Measurements from ENCODE around the gene LCN12. TPM values are rescaled to one million over a fixed set of nuclear protein-coding genes. Genes with fewer than 3 reads are reported as not detected.

Gene LCN12
- total and polyA plus RNA-seq, 2 donors (not counting 1 experiment from before 2014, with no cell fraction given) = 0.17 TPM; not detected in 1

DNA sequence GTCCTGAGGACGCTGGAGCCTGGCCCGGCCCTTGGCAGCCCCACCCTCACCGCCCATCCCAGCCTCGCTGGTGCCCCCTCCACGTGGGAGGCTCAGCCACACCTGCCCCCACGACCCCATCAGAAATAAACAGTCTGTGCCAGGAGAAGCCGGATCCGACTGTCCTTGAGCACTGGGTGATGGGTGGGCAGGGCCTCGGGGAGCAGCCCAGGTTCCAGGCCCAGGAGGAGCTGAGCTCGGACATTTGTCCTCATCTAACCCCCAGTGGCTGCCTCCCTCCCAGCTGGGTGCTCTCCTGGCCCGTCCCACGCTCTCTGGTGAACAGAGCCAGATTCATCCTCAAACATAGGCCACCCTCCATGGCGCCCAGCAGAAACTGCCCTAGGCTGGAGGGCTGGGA lies 20.7 kb downstream of the LCN12 start:
- Histone ChIP-seq H3K79me2 (ENCODE audit: control insufficient read depth, insufficient read depth, low read length) (no peaks in the 10 kb centered on the region), H3K9me3 (ENCODE audit: control insufficient read depth, insufficient read depth, low read depth, low read length) (no peaks in the 10 kb centered on the region), H3K36me3 (ENCODE audit: control insufficient read depth, insufficient read depth, low read length) (no peaks in the 10 kb centered on the region), H3K27ac (ENCODE audit: insufficient read depth, low read length) (no peak overlapping the region), H3K4me3 (replicated peaks in 1 of 4; ENCODE audit: control extremely low read depth in 1 of 4, insufficient read depth in 1 of 4, low read depth in 3 of 4, low read length in 4 of 4) (no peak overlapping the region), H3K9ac (ENCODE audit: insufficient read depth, low read length) (no peak overlapping the region), H3K4me1 (ENCODE audit: control insufficient read depth, extremely low read depth, insufficient read depth, low read length) (no peaks in the 10 kb centered on the region), H3K27me3 (ENCODE audit: control insufficient read depth, insufficient read depth, low read length) (peaks cover 3% of the 10 kb centered on the region), H4K20me1 (ENCODE audit: control insufficient read depth, extremely low read depth, insufficient read depth, low read length) (no peaks in the 10 kb centered on the region), H2AFZ (ENCODE audit: low read length) (no peak overlapping the region), H3K4me2 (ENCODE audit: extremely low read depth, insufficient read depth, low read length) (no peak overlapping the region)
- TF ChIP-seq CTCF (conservative IDR thresholded peaks at IDR 0.05 in 1 of 2, IDR thresholded peaks at IDR 0.05 in 1 of 2; ENCODE audit: low read depth in 1 of 2, low read length in 2 of 2) = no peak
- no peak for DNase-seq (ENCODE audit: low read depth in 2 of 2)

- no peaks in the 10 kb centered on the region for H3K9me3 ChIP-seq (ENCODE audit: control insufficient read depth, insufficient read depth, low read depth, low read length)
- H3K79me2 ChIP-seq (ENCODE audit: control insufficient read depth, insufficient read depth, low read length) = no peaks in the 10 kb centered on the region
- H4K20me1 ChIP-seq (ENCODE audit: control insufficient read depth, extremely low read depth, insufficient read depth, low read length) = no peaks in the 10 kb centered on the region
- no peak overlapping the region for H3K4me3 ChIP-seq (replicated peaks in 1 of 4; ENCODE audit: control extremely low read depth in 1 of 4, insufficient read depth in 1 of 4, low read depth in 3 of 4, low read length in 4 of 4)
- no peak overlapping the region for H2AFZ ChIP-seq (ENCODE audit: low read length)
- peaks cover 4% of the 10 kb centered on the region for H3K27me3 ChIP-seq (ENCODE audit: control insufficient read depth, insufficient read depth, low read length)
- TF ChIP-seq CTCF (conservative IDR thresholded peaks at IDR 0.05 in 1 of 2, IDR thresholded peaks at IDR 0.05 in 1 of 2; ENCODE audit: low read depth in 1 of 2, low read length in 2 of 2) = no peak
- TF ChIP-seq EZH2 (IDR thresholded peaks at IDR 0.05; ENCODE audit: low read length, missing control alignments) = no peak
- no peak overlapping the region for H3K27ac ChIP-seq (ENCODE audit: insufficient read depth, low read length)
- no peaks in the 10 kb centered on the region for H3K36me3 ChIP-seq (ENCODE audit: control insufficient read depth, insufficient read depth, low read length)
- H3K4me2 ChIP-seq (ENCODE audit: extremely low read depth, insufficient read depth, low read length) = no peak overlapping the region
- no peak for DNase-seq (ENCODE audit: low read depth in 2 of 2)
- H3K9ac ChIP-seq (ENCODE audit: insufficient read depth, low read length) = no peak overlapping the region
- no peaks in the 10 kb centered on the region for H3K4me1 ChIP-seq (ENCODE audit: control insufficient read depth, extremely low read depth, insufficient read depth, low read length)
Measured at GRCh38 chr9:136973618-136974617, 21.8 kb downstream of the LCN12 start.

DNA sequence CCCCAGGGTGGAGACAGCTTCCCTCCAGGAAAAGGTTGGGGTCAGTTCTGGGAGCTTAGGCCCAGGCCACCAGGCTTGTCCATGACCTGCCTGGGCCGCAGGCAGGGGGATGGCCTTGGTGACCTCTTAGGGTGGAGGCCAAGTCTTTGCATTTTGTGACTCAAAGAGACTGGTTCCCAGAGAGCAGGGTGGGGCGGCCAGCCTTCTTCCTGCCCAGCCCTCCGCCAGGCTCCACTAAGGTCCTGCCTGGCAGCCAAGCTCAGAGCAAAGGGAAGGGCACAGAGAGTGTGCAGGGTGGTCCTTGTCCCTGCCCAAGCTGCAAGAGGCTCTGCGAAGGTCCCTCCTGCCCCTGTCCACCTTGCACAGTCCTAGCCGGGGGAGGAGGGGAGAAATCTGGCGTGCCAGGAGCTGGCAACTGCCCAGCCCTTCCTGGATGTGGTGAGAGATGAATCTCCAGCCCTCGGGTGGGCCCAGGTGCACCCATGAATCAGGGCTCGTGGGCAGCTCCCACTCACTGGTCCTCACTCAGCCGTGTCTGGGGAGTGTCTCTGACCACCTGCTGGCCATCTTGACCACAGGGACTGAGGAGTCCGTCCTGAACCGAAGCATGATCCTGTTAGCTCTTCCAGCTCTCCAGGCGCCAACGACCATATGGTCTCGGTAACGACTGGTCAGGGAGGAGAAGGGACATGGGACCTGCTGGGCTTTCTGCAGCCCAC lies 22.9 kb downstream of the LCN12 start:
- no peak for TF ChIP-seq EZH2 (IDR thresholded peaks at IDR 0.05; ENCODE audit: low read length, missing control alignments)
- no peak for TF ChIP-seq CTCF (conservative IDR thresholded peaks at IDR 0.05 in 1 of 2, IDR thresholded peaks at IDR 0.05 in 1 of 2; ENCODE audit: low read depth in 1 of 2, low read length in 2 of 2)
- Histone ChIP-seq H3K4me2 (ENCODE audit: extremely low read depth, insufficient read depth, low read length) (no peak overlapping the region), H3K4me3 (replicated peaks in 1 of 4; ENCODE audit: control extremely low read depth in 1 of 4, insufficient read depth in 1 of 4, low read depth in 3 of 4, low read length in 4 of 4) (no peak overlapping the region), H2AFZ (ENCODE audit: low read length) (no peak overlapping the region), H3K4me1 (ENCODE audit: control insufficient read depth, extremely low read depth, insufficient read depth, low read length) (no peaks in the 10 kb centered on the region), H4K20me1 (ENCODE audit: control insufficient read depth, extremely low read depth, insufficient read depth, low read length) (no peaks in the 10 kb centered on the region), H3K9me3 (ENCODE audit: control insufficient read depth, insufficient read depth, low read depth, low read length) (no peaks in the 10 kb centered on the region), H3K27me3 (ENCODE audit: control insufficient read depth, insufficient read depth, low read length) (peaks cover 4% of the 10 kb centered on the region), H3K27ac (ENCODE audit: insufficient read depth, low read length) (no peak overlapping the region), H3K79me2 (ENCODE audit: control insufficient read depth, insufficient read depth, low read length) (no peaks in the 10 kb centered on the region), H3K9ac (ENCODE audit: insufficient read depth, low read length) (no peak overlapping the region), H3K36me3 (ENCODE audit: control insufficient read depth, insufficient read depth, low read length) (no peaks in the 10 kb centered on the region)
- no peak for DNase-seq (ENCODE audit: low read depth in 2 of 2)
